SK-N-SH (cell line): ENCODE results near the gene PRKCA.

Experiments
- CTCF ChIP-seq: fragments of 200-600 bp; sonication (generic); IDR thresholded peaks from 2 replicates; pipeline ENCODE4 v1.6.1; 2017; ENCODE audit warnings: antibody characterized with exemption, mild to moderate bottlenecking, moderate library complexity
- ELF1 ChIP-seq: IDR thresholded peaks from 2 replicates; pipeline ENCODE4 v1.4.0; 2012
- EP300 ChIP-seq, 2 experiments: IDR thresholded peaks; 2 replicates each; pipeline versions ENCODE4 v1.4.0 to v1.6.1; 2012; ENCODE audit warnings: borderline replicate concordance in 1 of 2, low read depth in 1 of 2, low read length in 1 of 2
- GABPA ChIP-seq: IDR thresholded peaks from 2 replicates; pipeline ENCODE4 v1.4.0; 2012; ENCODE audit warnings: low read depth, mild to moderate bottlenecking
- JUND ChIP-seq: IDR thresholded peaks from 2 replicates; pipeline ENCODE4 v1.4.0; 2012
- NRF1 ChIP-seq: IDR thresholded peaks from 2 replicates; pipeline ENCODE4 v1.6.1; 2012; ENCODE audit warnings: low read depth, mild to moderate bottlenecking, low read length
- POLR2AphosphoS5 ChIP-seq: IDR thresholded peaks from 2 replicates; pipeline ENCODE4 v1.6.1; 2012; ENCODE audit warnings: low read depth, low read length
- RAD21 ChIP-seq: IDR thresholded peaks from 2 replicates; pipeline ENCODE4 v1.6.1; 2012; ENCODE audit warnings: mild to moderate bottlenecking, low read length
- RFX5 ChIP-seq: IDR thresholded peaks from 2 replicates; pipeline ENCODE4 v1.6.1; 2012; ENCODE audit warnings: mild to moderate bottlenecking, improper control_type of control experiment, low read length
- RXRA ChIP-seq: IDR thresholded peaks from 2 replicates; pipeline ENCODE4 v1.4.0; 2012; ENCODE audit warnings: low read depth, mild to moderate bottlenecking, borderline replicate concordance
- USF2 ChIP-seq: fragments of 150-350 bp; IDR thresholded peaks from 2 replicates; pipeline ENCODE4 v1.6.1; 2017; ENCODE audit warnings: antibody characterized with exemption, low read length, low read depth, borderline replicate concordance

GRCh38 chr17:66326476-66327047, 24.1 kb downstream of the PRKCA start:
- no peak; the same call in 1 of the 2 replicates for TF ChIP-seq USF2
- no peak for TF ChIP-seq CTCF
- TF ChIP-seq RXRA = peak; percentile 74; the same call in 1 of the 2 replicates
- peak; percentile 96 for TF ChIP-seq POLR2AphosphoS5
- TF ChIP-seq NRF1 = no peak
- no peak for TF ChIP-seq ELF1
- TF ChIP-seq JUND = peak; percentile 96
- 0 out of 2 replicates have a peak, but pooled peaks have one; percentile 41 for TF ChIP-seq RFX5
- peak; percentile 48 for TF ChIP-seq RAD21
- 0 out of 2 replicates have a peak, but pooled peaks have one; percentile 19 for TF ChIP-seq GABPA
- peak; percentile 95 to 96; a peak in 3 of 4 replicates for TF ChIP-seq EP300 (IDR thresholded peaks at IDR 0.05; ENCODE audit: borderline replicate concordance in 1 of 2, low read depth in 1 of 2, low read length in 1 of 2)
